IPS-18c (cell line): ENCODE data around the gene TPGS1.
A peak's percentile ranks its signal among the peaks of the same experiment; 100 is the strongest.

ENCODE experiments used
- H3K4me3 ChIP-seq: 2 replicates; pipeline ENCODE4 v1.7.0; 2013; ENCODE audit warnings: low read depth, mild to moderate bottlenecking, low read length, moderate library complexity; ENCODE audit not compliant: insufficient read depth
- H3K9me3 ChIP-seq: one replicate; pipeline ENCODE4 v1.6.1; 2013; ENCODE audit warnings: mild to moderate bottlenecking, low read length, moderate library complexity; ENCODE audit not compliant: control insufficient read depth, insufficient read depth

The TPGS1 gene

DNA sequence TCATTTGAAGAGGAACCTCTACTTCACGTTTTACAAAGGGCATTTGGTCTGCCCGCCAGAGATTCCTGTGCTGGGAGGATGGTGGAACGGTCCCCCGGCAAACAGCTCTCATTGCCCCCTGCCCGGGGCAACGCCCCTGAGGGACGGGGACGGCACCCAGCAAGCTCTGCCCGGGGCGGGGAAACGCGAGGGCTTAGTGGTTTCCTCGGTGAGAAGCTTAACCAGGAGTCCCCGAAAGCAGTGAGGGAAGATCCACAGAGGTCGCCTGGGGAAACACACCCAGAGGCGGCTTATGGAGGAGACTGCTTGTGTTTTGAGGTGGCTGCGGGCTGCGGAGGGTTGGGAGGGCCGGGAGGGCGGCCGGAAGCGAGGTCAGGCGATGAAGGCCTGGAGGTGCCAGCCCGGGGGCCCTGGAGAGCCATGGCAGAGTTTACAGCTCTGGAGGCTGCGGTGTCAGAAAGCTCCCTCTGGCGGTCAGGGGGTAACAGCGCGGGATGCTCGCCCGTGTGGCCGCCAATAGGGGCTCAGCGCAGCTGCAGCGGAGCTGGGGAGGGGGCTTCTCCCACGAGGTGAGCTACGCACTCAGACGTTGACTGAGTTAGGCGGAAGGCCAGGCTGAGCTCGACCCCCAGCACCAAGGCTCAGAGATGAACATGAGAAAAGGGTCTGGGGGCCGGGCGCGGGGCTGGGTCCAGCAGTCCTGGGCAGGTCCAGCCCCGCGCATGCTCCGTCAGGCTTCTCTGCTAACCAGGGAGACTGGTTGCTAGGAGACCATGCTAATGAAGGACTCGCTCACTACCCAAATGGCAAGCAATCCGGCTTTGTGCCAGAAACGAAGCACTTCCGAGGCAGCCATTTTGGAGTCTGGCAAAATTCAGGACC, 652 bp upstream of the TPGS1 start:
- Histone ChIP-seq H3K9me3 (peaks cover 2% of the 10 kb centered on the region), H3K4me3 (peak overlapping the region; percentile 97)

GRCh38 chr19:508204-509150, 1.2 kb downstream of the TPGS1 start:
- H3K4me3 ChIP-seq, result peak overlapping the region; percentile 97

GRCh38 chr19:510606-511100, 3.4 kb downstream of the TPGS1 start:
- H3K4me3 ChIP-seq, result peak overlapping the region; percentile 26; the same call in 1 of the 2 replicates
- peaks cover 2% of the 10 kb centered on the region for H3K9me3 ChIP-seq

More at GRCh38 chr19:508204-509150, 1.2 kb downstream of the TPGS1 start:
- peaks cover 2% of the 10 kb centered on the region for H3K9me3 ChIP-seq

GRCh38 chr19:511101-511851, 4.0 kb downstream of the TPGS1 start:
- Histone ChIP-seq H3K9me3 (peaks cover 2% of the 10 kb centered on the region), H3K4me3 (peak overlapping the region; percentile 26)

DNA sequence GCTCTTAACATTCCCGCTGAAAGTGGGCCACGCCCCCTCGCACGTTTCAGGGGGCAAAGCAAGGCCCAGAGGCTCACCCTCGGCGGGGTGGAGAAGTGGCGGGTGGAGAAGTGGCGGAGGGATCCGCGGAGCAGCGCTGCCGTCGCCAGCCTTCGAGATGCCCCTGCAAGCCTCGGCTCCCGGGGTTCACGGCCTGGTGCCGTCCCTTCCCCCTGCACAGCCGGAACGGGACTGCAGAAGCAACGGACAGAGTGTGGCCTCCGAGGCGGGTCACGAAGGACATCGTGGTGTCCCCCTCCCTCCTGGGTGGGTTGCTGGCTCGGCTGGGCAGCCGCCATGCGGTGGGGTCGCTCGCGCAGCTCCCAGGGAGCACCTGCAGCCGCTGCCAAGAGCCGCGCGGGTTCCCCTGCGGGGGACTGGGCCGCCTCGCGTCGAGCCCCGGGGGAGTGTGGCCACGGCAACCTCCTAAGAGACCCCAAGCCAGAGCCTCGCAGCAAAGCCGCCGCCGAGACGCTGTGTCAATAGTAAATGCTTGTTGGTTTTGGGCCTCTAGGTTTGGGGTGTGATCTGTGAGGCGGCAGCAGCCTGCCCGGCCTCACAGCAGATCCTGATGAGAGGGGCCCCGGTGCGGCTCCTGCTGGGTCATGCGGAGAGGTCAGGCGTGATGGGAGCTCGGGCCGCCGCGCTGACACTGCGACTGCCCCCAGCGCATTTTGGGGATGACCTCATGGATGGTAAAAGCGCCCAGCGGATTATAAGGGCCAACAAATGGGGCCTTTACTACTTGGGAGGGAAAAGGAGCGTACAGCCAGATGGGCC, 5.5 kb downstream of the TPGS1 start:
- no peak overlapping the region for H3K4me3 ChIP-seq
- peaks cover 2% of the 10 kb centered on the region for H3K9me3 ChIP-seq

GRCh38 chr19:513368-514165, 6.3 kb downstream of the TPGS1 start:
- H3K9me3 ChIP-seq, result peaks cover 2% of the 10 kb centered on the region
- no peak overlapping the region for H3K4me3 ChIP-seq

DNA sequence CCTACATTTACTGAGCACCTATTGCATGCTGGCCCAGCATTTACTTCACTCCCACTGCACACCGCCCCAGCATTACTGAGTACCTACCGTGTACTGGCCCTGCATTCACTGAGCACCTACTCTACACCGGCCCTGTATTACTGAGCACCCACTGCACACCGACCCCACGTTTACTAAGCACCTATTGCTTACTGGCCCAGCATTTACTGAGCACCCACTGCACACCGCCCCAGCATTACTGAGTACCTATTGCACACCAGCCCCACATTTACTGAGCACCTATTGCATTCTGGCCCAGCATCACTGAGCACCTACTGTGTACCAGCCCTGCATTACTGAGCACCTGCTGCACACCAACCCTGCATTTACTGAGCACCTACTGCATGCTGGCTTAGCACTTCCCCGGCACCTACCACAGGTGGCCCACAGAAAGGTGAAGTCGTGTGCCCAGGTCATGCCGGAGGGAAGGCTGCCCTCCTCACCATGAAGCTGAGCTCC, 6.9 kb downstream of the TPGS1 start:
- no peak overlapping the region for H3K4me3 ChIP-seq
- H3K9me3 ChIP-seq, result peaks cover 2% of the 10 kb centered on the region

DNA sequence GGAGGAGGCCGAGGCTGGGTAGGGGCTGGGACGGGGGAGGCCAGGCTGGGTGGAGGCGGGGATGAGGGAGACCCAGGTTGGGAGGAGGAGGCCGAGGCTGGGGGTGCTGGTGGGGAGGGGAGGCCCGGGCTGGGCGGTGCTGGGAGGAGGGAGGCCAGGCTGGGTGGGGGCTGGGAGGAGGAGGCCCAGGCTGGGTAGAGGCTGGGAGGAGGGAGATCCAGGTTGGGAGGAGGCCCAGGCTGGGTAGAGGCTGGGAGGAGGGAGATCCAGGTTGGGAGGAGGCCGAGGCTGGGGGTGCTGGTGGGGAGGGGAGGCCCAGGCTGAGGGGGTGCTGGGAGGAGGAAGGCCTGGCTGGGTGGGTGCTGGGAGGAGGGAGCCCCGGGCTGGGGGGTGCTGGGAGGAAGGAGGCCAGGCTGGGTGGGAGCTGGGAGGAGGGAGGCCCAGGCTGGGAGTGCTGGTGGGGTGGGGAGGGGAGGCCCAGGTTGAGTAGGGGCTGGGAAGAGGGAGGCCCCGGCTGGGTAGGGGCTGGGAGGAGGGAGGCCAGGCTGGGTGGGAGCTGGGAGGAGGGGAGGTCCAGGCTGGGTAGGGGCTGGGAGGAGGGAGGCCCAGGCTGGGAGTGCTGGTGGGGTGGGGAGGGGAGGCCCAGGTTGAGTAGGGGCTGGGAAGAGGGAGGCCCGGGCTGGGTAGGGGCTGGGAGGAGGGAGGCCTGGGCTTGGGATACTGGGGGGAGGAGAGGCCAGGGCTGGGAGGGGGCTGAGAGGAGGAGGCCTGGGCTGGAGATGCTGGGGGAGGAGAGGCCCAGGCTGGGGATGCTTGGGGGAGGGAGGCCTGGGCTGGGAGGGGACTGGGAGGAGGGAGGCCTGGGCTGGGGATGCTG, 10.7 kb downstream of the TPGS1 start:
- peaks cover 6% of the 10 kb centered on the region for H3K9me3 ChIP-seq
- H3K4me3 ChIP-seq, result no peak overlapping the region

- Histone ChIP-seq H3K4me3 (no peak overlapping the region), H3K9me3 (peaks cover 6% of the 10 kb centered on the region)
Observed at GRCh38 chr19:518598-519231, 11.4 kb downstream of the TPGS1 start.

- no peak overlapping the region for H3K4me3 ChIP-seq
- H3K9me3 ChIP-seq, result peaks cover 6% of the 10 kb centered on the region
Observed at GRCh38 chr19:519449-519865, 12.2 kb downstream of the TPGS1 start.

- no peak overlapping the region for H3K4me3 ChIP-seq
- peaks cover 6% of the 10 kb centered on the region for H3K9me3 ChIP-seq
Observed at GRCh38 chr19:522726-523125, 15.4 kb downstream of the TPGS1 start.

DNA sequence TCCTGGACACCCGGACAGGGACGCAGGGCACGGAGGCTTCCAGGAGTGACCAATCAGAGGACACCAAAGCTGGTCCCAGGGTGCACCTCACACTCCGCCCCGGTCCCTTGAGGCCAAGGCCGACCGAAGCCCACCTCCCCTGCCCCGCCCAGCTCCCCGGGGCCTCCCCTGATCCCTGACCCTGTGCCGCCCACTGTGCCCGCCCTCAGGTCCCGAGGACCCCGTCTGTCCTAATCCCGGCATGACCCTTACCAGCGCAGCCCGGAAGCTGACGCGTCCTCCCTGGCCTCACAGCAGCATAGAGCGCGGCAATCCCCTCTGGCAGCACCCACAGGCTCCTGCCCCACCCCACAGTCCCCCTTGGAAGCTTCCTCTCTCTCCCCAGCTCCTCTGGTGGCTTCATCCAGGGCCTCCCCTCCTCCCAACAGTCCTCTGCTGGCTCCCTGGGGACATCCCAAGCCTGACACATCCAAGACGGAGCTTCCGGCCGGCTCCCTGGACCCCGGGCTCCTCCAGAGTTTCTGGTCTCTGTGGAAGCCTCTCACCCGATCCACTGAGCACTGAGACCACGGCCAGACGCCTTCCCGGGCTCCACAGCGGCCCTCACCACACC, 16.9 kb downstream of the TPGS1 start:
- Histone ChIP-seq H3K9me3 (peaks cover 6% of the 10 kb centered on the region), H3K4me3 (no peak overlapping the region)

DNA sequence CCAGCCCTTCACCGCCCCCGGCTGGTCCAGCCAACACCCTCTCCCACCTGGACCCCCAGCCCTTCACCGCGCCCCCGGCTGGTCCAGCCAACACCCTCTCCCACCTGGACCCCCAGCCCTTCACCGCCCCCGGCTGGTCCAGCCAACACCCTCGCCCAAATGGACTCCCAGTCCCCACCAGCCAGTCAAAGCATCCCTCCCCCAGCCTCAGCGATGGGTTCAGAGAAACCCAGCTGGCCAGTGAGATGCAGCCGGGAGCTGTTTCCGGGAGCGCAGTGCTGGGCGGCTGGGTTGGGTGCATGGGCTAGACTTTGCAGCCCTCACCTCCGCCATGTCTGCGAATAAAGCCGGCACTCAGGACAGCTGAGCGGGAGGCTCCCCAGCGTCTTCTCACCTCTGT, 17.7 kb downstream of the TPGS1 start:
- no peak overlapping the region for H3K4me3 ChIP-seq
- peaks cover 6% of the 10 kb centered on the region for H3K9me3 ChIP-seq
